ENCODE data around the gene TMEM271. TPM values are rescaled to one million over a fixed set of nuclear protein-coding genes. Genes with fewer than 3 reads are reported as not detected.

Gene TMEM271, protein sequence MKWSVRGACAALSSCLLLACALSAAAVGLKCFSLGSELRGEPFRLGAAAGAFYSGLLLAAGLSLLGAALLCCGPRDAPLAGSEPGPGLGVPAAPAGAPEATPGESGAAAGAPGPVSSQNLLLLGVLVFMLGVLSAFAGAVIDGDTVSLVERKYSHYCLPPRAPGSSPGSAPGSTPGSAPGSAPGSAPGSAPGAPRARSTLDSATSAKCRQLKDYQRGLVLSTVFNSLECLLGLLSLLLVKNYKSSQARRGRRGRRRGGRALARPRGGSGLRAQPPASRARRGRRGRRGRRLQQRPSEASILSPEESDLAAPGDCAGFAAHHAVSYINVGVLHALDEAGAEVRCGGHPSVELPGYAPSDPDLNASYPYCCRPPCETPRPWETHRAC
- not detected in 2 replicates for total RNA-seq

DNA sequence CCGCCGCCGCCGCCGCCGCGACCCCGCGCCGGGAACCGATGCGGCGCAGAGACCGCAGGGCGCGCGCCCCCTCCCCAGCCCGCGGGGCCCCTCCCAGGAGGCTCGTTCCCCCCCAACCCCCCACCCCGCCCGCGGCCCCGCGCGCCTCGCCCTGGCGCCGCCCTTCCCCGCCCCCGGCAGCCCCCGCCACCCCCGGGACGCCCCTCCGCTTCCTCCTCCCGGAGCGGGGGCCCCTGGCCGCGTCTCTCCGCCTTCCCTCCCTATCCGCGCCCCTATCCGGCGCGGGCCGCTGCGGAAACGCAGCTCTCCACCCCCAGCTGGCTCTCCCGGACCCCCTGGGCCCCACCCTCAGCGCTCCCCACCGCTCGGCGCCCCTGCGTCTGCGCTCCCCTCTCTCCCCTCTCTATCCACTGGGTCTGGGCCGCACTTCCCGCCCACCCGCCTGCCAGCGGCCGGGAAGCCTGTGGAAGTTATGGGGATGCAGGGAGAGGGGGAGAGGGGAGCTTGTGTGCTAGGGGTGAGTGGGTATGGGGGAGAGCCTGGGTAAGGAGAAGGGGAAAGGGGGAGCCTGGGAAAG, at the start of gene TMEM271:
TSS of gene TMEM271 (minus strand) at position 51 of the 577 bp plus-strand sequence. CDS start 233 bp downstream, outside the sequence.
- DNase-seq (ENCODE audit: low read depth, low spot score): no peak

DNA sequence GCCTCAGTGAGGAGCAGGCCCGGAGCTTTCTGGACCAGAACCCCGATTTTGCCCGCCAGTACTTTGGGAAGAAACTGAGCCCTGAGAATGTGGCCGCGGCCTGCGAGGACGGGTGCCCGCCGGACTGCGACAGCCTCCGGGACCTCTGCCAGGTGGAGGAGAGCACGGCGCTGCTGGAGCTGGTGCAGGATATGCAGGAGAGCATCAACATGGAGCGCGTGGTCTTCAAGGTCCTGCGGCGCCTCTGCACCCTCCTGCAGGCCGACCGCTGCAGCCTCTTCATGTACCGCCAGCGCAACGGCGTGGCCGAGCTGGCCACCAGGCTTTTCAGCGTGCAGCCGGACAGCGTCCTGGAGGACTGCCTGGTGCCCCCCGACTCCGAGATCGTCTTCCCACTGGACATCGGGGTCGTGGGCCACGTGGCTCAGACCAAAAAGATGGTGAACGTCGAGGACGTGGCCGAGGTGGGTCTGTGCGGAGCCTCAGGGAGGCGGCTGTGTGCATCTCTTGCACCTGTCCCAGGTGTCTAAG, 49.6 kb upstream of the TMEM271 start:
- DNase-seq (ENCODE audit: low read depth, low spot score): no peak

DNA sequence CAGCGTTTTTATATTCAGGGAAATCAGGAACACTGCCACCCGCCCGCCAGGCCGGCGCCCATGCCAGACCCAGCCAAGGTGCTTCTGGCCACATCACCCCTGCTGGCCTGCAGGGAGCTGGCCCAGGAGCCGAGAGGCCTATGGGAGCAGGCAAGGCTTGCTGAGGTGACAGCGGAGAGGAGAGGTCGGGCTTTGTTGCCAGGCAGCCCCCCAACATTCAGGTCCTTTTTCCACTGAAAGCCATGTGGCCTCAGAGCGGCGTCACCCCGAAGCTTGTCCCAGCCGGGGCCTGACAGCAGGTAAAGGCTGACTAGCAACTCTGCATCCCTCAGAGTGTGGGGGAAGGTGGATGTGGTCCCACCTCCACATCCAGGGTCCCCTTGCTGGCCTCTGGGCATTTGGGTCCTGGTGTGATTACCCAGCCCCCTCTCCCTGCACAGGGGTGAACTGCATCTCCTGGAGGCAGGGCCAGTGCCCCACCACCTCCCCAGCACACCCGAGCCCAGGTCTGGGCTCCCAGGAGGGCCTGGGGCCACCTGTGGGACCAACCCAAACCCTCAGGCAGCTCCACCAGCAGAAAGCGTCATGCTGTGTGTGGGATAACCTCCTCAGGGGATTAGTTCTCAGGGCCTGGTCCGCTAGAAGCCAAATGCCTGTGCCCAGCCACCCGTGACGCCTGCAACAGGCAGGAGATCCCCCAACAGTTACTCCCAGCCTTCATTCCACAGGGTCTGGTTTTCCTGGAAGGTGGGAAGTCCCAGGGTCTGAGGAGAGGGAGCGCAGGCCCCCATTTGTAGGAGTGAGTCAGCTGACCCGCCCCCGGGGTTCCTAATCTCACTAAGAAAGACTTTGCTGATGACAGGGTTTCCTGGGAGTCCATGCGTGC, 48.9 kb upstream of the TMEM271 start, which contains the start of gene PDE6B:
TSS of gene PDE6B (plus strand) at position 869 of the 886 bp plus-strand sequence. CDS start 54 bp downstream, outside the sequence.
- DNase-seq (ENCODE audit: low read depth, low spot score): no peak

DNA sequence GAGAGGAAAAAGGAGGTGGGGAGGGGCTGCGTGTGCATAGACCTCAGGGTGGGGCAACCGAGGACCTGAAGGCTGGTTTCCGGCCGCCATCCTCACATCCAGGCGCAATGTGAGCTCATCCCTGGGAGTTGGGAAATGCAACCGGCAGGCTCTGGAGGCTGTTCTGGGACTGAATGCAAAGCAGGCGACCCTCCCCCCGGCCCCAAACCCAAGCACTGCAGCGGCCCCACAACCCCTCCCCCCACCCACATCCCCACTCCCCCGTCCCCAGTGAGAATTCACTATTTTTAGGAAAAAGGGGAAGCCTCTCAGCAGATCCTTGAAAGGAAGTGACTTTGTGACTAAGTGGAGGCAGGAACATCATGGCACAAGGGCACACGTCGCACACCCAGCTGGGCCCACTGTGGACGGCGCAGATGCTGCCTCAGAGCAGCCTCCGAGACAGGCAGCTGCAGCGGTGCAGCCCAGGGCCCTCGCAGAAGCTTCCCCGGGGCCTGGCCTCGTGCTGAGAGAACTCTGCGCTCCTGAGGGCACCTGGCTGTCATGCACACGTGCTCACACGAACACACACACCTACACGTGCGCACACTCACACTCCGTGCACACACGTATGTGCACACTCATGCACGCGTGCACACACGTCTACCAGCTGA, 47.9 kb upstream of the TMEM271 start:
- DNase-seq (ENCODE audit: low read depth, low spot score): no peak

DNA sequence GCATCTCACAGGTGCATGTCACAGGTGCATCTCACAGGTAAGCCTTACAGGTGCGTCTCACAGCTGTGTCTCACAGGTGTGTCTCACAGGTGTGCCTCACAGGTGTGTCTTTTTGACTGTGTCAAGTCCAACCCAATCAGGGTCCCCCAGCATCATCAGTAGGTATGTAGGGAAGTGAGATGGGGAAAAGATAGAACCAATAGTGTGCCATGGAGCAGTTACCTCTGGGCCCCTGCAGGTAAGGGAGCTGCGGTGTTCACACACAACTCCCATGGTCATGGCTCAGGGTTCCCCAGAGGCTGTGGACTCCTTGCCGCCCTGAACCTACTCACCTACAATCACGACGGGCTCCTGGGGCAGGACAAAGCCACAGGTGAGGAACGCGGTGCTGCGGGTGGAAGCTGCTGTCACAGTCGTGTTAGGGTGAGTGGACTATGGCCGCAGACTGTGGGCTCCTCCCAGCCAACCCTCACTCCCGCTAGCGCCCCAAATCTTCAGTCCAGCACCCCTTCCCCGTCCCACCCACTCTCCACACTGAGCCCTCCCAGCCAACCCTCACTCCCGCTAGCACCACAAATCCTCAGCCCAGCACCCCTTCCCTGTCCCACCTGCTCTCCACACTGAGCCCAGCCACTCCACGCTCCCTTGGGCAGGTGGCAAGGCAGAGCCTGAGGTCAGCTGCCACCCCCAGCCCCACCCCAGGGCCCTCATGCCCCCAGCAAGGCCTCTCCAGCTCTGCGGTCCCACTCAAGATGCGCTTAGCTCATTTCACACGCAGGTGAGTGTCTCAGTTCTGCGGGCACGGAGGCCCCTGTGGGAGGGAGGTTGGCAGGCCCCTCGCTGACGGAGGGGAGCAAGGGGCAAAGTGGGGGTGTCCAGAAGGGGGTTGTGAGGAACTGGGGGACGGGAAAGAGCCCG, 47.2 kb upstream of the TMEM271 start:
- DNase-seq (ENCODE audit: low read depth, low spot score): no peak

DNA sequence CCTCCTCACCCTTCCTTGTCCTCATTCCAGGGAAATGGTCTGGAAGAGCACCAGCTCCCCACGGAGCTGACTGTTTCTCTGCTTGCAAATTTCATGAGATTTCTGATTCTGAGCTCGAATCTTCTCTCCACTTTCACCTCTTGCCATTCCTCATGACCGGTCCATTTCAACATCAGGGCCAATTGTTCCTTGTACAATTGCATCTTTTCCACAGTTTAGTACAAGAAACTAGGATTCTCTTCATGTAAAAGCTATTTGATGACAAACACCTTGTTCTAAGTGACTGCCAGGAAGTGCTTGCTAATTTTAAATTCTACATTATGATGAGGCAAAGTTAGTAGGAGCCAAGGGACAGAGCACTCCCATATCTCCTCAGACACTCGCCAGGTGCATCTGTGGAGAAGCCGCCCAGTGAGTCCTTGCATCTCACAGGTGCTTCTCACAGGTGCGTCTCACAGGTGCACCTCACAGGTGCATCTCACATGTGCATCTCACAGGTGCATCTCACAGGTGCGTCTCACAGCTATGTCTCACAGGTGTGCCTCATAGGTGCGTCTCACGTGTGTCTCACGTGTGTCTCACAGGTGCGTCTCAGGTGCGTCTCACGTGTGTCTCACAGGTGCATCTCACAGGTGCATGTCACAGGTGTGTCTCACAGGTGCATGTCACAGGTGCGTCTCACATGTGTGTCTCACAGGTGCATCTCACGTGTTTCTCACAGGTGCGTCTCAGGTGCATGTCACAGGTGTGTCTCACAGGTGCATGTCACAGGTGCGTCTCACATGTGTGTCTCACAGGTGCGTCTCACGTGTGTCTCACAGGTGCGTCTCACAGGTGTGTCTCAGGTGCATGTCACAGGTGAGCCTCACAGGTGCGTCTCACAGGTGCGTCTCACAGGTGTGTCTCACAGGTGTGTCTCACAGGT, 46.2 kb upstream of the TMEM271 start:
- DNase-seq (ENCODE audit: low read depth, low spot score): no peak

DNA sequence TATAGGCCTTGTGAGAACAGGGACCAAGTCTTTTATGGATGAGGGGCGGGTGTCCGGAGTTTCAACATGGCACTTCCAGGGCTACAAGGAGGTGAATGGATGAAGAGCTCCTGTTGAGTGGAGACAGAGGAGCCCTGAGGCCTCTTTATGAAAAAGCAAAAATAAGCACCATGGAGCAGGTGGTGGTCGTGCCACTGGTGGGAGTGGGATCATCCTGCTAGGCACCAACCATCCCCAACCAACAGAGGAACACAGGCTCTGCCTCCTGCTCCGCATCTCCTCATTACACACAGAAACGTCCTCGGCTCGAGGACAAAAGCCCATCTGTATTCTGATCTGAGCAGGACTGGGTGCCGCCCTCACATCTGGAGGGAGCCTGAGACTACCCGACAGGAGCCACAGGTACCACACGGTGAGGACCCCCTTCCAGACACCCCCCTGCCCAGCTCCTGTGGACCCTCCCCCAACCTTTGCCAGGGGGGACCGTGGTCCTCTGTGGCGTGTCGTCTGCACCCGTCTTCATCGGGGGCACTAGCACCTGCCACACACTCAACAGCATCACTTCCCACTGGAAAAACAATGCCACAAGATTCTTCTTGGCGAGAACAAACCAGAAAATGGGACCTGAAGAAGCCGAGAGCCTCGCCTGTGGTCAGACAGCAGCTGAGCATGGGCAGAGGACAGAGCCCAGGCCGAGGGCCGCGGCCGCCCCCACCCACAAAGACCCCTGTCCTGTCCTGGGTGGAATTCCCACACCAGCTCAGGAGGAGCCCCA, 45.4 kb upstream of the TMEM271 start:
- DNase-seq (ENCODE audit: low read depth, low spot score): no peak

DNA sequence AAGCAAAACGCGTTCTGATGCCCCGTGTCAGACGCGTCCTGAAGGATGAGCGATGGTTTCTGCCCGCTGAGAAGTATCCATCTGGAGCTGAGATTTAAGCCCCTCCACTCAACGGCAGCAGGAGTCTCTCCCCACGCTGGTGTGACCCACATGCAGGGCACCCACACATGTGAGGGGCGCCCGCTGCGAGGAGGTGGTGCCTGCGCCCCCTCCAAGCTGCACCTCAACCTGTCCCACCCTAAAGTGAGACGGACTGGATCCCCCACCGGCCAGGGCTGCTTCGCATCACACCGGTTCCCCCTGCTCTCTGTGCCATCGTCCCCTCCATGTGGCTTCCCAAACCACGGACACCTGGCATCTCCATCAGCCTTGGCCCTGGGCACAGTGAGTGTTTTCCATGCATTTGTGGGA, 44.8 kb upstream of the TMEM271 start:
- no peak for DNase-seq (ENCODE audit: low read depth, low spot score)

DNA sequence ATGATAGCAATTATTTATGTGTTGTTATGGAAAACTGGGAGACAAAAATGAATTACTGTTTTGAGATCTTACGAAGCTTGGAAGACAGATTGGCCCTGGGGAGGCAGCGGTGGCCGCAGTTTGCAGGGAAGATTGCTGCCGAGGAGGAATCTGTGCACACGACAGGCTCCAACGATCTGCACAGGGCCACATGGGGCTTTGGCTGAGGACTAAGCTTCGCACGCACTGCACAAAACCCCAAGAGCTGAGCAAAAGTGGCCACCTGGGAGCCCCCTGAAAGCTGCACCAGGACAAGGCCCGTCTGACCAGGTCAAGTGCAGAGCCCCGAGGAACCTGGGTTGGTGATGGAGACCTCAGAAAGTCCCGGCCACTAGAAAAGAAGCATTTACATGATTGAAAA, 44.1 kb upstream of the TMEM271 start:
- DNase-seq (ENCODE audit: low read depth, low spot score): no peak

DNA sequence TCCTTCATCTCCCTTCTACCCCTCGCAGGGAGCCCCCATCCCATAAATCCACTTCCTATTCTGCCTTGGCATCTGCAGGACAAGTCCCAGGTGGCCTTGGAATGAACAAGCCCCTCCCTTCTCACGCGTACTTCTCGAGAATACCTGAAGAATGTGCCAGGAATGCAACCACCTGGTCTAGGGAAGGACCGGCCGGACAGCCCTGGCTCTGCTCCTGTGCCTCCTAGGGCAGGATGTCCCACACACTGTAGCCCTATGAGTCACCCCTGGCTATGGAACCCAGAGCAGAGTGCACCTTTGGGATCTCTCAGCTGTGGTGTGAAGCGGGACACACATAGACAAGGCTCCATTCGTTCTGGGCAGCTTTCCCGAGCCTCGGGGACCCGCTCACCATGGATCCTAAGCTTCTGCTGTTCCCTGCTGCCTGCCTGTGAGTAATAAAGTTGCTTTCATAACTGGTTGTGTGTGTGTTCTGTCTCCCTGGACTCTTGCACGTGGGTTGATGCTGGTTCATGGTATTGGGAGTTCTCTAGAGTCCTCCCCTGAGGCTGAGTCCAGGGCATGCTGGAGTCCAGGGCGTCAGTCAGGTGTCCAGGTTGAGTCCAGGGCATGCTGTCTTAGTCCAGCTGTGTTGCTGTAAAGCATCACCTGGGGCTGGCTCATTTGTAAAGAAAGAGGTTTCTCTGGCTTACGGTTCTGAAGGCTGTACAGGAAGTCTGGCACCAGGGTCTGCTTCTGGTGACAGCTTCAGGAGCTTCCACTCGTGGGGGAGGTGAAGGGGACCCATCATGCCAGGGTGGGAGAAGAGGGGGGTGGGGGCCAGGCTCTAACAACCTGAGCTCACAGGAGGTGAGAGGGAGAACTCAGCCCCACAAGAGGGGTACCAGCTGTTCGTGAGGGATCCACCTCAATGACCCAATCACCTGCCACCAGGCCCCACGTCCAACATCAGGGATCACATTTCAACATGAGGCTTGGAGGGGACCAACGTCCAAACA, 41.8 kb upstream of the TMEM271 start:
- no peak for DNase-seq (ENCODE audit: low read depth, low spot score)

DNA sequence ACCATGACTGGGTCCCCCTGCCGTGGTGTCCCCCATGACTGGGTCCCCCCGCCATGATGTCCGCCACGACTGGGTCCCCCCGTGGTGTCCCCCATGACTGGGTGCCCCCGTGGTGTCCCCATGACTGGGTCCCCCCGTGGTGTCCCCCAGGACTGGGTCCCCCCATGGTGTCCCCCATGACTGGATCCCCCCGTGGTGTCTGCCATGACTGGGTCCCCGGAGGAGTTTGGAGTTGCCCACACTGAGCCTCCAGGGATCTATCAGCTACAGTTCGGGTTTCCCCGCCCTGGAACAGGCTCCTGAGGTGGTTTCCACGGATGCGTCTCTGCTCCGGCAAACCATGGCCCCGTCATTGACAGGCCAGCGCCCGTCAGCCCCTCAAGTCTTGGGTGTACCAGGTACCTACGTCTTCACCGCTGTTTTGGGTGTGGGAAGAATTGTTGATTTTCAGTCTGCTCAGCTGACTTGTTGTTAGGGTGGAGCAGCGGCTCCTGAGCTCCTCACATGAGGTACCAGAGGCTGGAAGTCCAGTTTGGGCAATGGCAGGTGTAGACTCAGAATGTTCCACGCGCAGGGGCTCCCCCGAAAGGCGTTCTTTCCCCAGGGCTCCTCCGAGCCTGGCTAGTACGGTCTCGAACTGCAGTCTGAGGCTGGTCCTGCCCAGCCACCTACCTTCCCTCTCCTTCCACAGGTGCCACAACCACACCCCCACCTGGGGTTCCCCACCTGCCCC, 41.0 kb upstream of the TMEM271 start:
- DNase-seq (ENCODE audit: low read depth, low spot score): no peak

DNA sequence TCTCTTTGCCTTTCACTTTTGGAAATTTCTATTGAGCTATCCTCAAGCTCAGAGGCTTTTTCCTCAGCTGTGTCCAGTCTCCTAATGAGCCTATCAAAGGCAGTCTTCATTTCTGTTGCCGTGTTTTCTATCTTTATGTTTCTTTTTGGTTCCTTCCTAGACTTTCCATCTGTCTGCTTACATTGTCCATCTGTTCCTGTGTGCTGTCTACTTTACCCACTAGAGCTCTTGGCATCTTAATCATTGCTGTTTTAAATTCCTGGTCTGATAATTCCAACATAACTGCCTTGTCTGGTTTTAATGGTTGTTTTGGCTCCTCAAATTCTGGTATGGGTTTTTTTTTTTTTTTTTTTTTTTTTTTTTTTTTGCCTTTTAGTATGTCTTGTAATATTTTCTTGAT, 40.0 kb upstream of the TMEM271 start:
- no peak for DNase-seq (ENCODE audit: low read depth, low spot score)

DNA sequence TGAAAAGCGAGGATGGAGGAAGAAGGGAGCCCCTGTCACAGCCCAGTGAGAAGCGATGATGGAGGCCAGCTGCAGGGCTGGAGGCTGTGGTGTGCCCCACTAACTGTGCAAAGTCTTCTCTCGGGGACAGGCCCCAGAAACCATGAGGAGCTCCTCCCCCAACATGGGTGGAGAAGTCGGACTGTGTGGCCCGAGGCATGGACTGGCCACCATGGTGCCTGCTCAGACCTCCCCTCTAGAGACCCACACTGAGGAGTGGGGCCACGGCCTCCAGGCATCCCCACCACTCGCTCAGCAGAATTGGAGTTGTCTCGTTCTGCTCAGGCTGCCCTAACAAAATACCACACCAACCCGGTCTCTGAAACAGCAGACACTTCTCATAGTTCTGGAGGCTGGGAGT, 37.0 kb upstream of the TMEM271 start:
- no peak for DNase-seq (ENCODE audit: low read depth, low spot score)

DNA sequence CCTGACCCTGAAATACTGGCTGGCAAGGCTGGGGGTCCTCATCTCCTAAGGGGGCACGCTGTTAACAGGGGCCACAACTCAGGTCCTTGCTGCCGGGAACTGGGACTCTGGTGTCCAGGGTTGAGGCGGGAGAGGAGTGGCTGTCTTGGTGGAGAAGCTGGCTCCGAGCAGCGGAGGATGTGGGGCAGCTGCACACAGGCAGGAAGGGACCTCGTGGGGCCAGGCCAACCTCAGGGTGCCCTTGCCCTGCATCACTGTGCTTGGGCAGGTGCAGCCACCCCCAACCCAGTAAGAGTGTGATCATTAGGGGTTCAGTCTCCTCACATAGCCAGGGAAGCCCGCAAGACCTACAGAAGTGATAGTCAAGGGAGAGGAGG, 36.6 kb upstream of the TMEM271 start:
- no peak for DNase-seq (ENCODE audit: low read depth, low spot score)

DNA sequence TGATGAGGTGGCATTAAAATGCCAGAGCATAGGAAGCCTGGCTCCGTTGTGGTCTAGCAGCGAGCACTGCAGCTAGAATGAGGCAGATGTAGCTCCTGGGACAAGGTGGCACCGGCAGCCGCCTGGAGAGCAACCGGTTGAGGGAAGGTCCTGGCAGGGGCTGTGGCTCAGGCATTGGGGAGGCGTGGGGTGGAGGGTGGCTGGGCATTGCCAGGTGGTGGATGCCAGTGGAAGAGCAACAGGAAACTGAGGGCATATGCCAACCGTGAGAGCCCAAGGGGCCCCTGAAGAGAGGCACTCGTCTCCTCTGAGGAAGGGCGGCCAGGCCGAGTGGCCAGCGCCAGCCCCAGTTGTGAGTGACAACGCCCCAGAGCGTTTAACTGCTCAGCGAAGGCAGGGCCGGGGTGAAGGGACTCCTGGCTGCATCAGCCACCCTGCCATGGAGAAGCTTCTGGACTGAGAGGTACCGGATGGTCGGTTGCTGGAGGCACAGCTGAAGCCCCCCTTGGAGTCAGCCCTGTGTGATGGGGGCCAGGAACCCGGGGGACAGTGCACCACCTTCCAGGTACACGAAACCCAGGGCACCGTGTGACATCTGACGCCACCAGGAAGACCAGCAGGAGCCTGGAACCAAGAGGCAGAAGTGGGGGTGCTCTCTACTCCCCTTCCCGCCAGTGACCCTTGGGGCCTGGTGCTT, 36.1 kb upstream of the TMEM271 start:
- no peak for DNase-seq (ENCODE audit: low read depth, low spot score)

All from pulmonary artery endothelial cell (primary cell).